Measurements from ENCODE around the gene CIB4.

CIB4 gene

DNA sequence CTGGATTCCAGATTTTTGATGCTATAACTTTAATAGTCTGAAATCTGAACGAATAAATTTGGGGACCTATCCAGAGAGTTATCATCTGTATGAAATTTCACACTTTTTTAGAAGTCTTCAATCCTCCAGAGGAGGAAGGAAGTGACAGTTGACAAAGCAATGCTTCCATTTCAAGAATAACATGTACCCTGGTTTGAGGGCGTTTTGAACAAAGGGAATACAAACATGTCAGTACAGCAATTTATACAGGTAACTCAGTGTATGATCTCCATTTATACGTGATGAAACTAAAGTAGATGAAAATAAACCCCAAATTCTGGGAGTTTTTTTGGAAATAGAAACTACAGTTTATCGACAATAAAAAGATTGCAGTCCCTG lies 42.2 kb downstream of the CIB4 start:
- H3K4ac ChIP-seq (ENCODE audit: low read depth in 1 of 2, low read length in 2 of 2): no peak overlapping the region
- DNase-seq: no peak
- H3K4me2 ChIP-seq (ENCODE audit: low read length, poor library complexity, severe bottlenecking): no peak overlapping the region
- H2BK12ac ChIP-seq (ENCODE audit: low read length in 2 of 2): no peak overlapping the region
- no peak overlapping the region for H2BK5ac ChIP-seq (ENCODE audit: low read depth, low read length, poor library complexity, severe bottlenecking)
- no peaks in the 10 kb centered on the region for H3K4me1 ChIP-seq (ENCODE audit: control insufficient read depth, insufficient read depth, low read depth, low read length)
- H3K27me3 ChIP-seq (ENCODE audit: control insufficient read depth in 1 of 2, insufficient read depth in 1 of 2, low read length in 2 of 2): peaks cover 42 to 74% of the 10 kb centered on the region in 2 experiments
- no peak overlapping the region for H2AK5ac ChIP-seq (ENCODE audit: low read length, severe bottlenecking)
- H3K79me1 ChIP-seq (replicated peaks; ENCODE audit: low read length, poor library complexity, severe bottlenecking): no peaks in the 10 kb centered on the region
- no peak overlapping the region for H2BK15ac ChIP-seq (ENCODE audit: low read depth, poor library complexity, severe bottlenecking)
- WGBS: 86% methylated on average over 1 of the region's 4 CpGs
- H2AFZ ChIP-seq (ENCODE audit: low read depth, low read length): no peak overlapping the region
- no peak overlapping the region for H3K4me3 ChIP-seq (ENCODE audit: insufficient read depth in 1 of 2, low read depth in 1 of 2, low read length in 2 of 2)
- no peak overlapping the region for H4K91ac ChIP-seq (ENCODE audit: low read length)
- H3K9me3 ChIP-seq (ENCODE audit: control insufficient read depth, low read length): no peaks in the 10 kb centered on the region
- H3K9ac ChIP-seq (ENCODE audit: low read length): no peak overlapping the region
- no peak overlapping the region for H2BK120ac ChIP-seq (ENCODE audit: low read depth, low read length)
- no peak overlapping the region for H3K23ac ChIP-seq (ENCODE audit: low read length in 2 of 2)
- H4K8ac ChIP-seq (ENCODE audit: low read length): no peak overlapping the region
- H3K27ac ChIP-seq (ENCODE audit: low read length, poor library complexity, severe bottlenecking): no peak overlapping the region
- no peaks in the 10 kb centered on the region for H3K36me3 ChIP-seq (ENCODE audit: control insufficient read depth in 1 of 2, insufficient read depth in 2 of 2, low read depth in 1 of 2, low read length in 2 of 2)
- H3K18ac ChIP-seq (ENCODE audit: low read depth in 1 of 2, low read length in 2 of 2): no peak overlapping the region
- H3K14ac ChIP-seq (ENCODE audit: low read length in 2 of 2): no peak overlapping the region

DNA sequence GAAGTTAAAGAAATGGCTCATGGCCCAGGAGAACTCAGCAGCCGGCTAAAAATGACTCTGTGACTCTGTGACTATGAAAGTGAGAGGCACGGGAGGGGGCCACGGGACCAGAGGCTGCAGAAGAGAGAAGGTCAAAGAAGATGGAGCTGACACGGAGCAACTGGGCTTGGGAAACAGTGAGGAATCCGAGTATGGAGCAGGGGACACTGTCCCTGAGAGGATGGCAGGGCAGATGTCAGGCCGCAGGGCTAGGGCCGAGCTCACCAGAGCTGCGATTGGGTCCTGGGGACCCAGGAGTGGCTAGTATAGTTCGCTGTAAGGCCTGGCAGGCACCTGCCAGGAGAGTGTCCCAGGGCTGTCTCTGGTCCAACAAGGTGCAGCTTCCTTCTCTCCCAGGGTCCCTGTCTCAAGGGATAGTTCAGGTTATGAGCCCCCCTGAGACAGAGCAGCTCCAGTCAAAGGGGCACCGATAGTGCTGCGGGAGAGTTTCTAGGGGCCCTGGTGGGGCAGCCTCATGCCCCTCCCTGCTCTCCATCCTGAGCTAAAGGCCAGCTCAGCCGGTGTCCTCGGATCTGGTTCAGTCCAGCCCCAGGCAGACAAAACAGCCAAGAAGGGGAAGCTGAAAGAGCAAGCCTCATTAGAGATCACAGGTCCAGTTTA lies 42.7 kb downstream of the CIB4 start:
- Histone ChIP-seq H2BK15ac (ENCODE audit: low read depth, poor library complexity, severe bottlenecking) (no peak overlapping the region), H4K8ac (ENCODE audit: low read length) (no peak overlapping the region), H3K4me2 (ENCODE audit: low read length, poor library complexity, severe bottlenecking) (no peak overlapping the region), H2AK5ac (ENCODE audit: low read length, severe bottlenecking) (no peak overlapping the region), H2BK12ac (ENCODE audit: low read length in 2 of 2) (no peak overlapping the region), H3K4ac (ENCODE audit: low read depth in 1 of 2, low read length in 2 of 2) (no peak overlapping the region), H3K18ac (ENCODE audit: low read depth in 1 of 2, low read length in 2 of 2) (no peak overlapping the region), H2BK5ac (ENCODE audit: low read depth, low read length, poor library complexity, severe bottlenecking) (no peak overlapping the region), H3K4me3 (ENCODE audit: insufficient read depth in 1 of 2, low read depth in 1 of 2, low read length in 2 of 2) (no peak overlapping the region), H2BK120ac (ENCODE audit: low read depth, low read length) (no peak overlapping the region), H3K14ac (ENCODE audit: low read length in 2 of 2) (no peak overlapping the region), H4K91ac (ENCODE audit: low read length) (no peak overlapping the region), H3K27me3 (ENCODE audit: control insufficient read depth in 1 of 2, insufficient read depth in 1 of 2, low read length in 2 of 2) (peaks cover 47 to 74% of the 10 kb centered on the region in 2 experiments), H3K36me3 (ENCODE audit: control insufficient read depth in 1 of 2, insufficient read depth in 2 of 2, low read depth in 1 of 2, low read length in 2 of 2) (no peaks in the 10 kb centered on the region), H3K23ac (ENCODE audit: low read length in 2 of 2) (no peak overlapping the region), H3K9ac (ENCODE audit: low read length) (no peak overlapping the region), H3K9me3 (ENCODE audit: control insufficient read depth, low read length) (no peaks in the 10 kb centered on the region), H3K27ac (ENCODE audit: low read length, poor library complexity, severe bottlenecking) (no peak overlapping the region), H3K4me1 (ENCODE audit: control insufficient read depth, insufficient read depth, low read depth, low read length) (no peaks in the 10 kb centered on the region), H3K79me1 (replicated peaks; ENCODE audit: low read length, poor library complexity, severe bottlenecking) (no peaks in the 10 kb centered on the region), H2AFZ (ENCODE audit: low read depth, low read length) (no peak overlapping the region)
- DNase-seq: no peak
- 75% methylated on average over 13 of the region's 13 CpGs for WGBS

DNA sequence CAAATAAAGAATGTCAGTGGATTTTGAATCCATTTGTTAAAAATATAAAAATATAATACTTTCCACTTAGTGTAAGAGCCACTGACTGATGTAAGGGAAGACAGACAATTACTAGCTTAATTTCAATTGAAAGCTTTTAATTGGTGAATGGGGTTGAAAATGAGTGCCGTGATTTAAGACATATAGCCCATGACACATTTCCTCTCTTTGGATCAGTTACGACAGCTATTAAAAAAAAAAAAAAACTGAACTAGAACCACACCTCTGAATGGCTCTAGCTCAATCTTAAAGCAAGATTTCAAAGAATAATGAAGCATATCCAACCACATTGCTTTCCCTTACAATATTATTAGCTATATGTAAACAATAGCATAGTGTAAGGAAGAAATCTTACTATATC lies 44.0 kb downstream of the CIB4 start:
- Histone ChIP-seq H4K91ac (ENCODE audit: low read length) (no peak overlapping the region), H2BK5ac (ENCODE audit: low read depth, low read length, poor library complexity, severe bottlenecking) (no peak overlapping the region), H3K27me3 (ENCODE audit: control insufficient read depth in 1 of 2, insufficient read depth in 1 of 2, low read length in 2 of 2) (peaks cover 48 to 75% of the 10 kb centered on the region in 2 experiments), H3K4me2 (ENCODE audit: low read length, poor library complexity, severe bottlenecking) (no peak overlapping the region), H3K4me3 (ENCODE audit: insufficient read depth in 1 of 2, low read depth in 1 of 2, low read length in 2 of 2) (no peak overlapping the region), H3K4me1 (ENCODE audit: control insufficient read depth, insufficient read depth, low read depth, low read length) (no peaks in the 10 kb centered on the region), H2BK15ac (ENCODE audit: low read depth, poor library complexity, severe bottlenecking) (no peak overlapping the region), H3K79me1 (replicated peaks; ENCODE audit: low read length, poor library complexity, severe bottlenecking) (no peaks in the 10 kb centered on the region), H2BK120ac (ENCODE audit: low read depth, low read length) (no peak overlapping the region), H4K8ac (ENCODE audit: low read length) (no peak overlapping the region), H2BK12ac (ENCODE audit: low read length in 2 of 2) (no peak overlapping the region), H3K36me3 (ENCODE audit: control insufficient read depth in 1 of 2, insufficient read depth in 2 of 2, low read depth in 1 of 2, low read length in 2 of 2) (no peaks in the 10 kb centered on the region), H3K23ac (ENCODE audit: low read length in 2 of 2) (no peak overlapping the region), H3K27ac (ENCODE audit: low read length, poor library complexity, severe bottlenecking) (no peak overlapping the region), H3K9ac (ENCODE audit: low read length) (no peak overlapping the region), H2AFZ (ENCODE audit: low read depth, low read length) (no peak overlapping the region), H3K4ac (ENCODE audit: low read depth in 1 of 2, low read length in 2 of 2) (no peak overlapping the region), H3K18ac (ENCODE audit: low read depth in 1 of 2, low read length in 2 of 2) (no peak overlapping the region), H2AK5ac (ENCODE audit: low read length, severe bottlenecking) (no peak overlapping the region), H3K9me3 (ENCODE audit: control insufficient read depth, low read length) (no peaks in the 10 kb centered on the region), H3K14ac (ENCODE audit: low read length in 2 of 2) (no peak overlapping the region)
- no peak for DNase-seq
- WGBS: 49% methylated on average over 2 of the region's 2 CpGs

DNA sequence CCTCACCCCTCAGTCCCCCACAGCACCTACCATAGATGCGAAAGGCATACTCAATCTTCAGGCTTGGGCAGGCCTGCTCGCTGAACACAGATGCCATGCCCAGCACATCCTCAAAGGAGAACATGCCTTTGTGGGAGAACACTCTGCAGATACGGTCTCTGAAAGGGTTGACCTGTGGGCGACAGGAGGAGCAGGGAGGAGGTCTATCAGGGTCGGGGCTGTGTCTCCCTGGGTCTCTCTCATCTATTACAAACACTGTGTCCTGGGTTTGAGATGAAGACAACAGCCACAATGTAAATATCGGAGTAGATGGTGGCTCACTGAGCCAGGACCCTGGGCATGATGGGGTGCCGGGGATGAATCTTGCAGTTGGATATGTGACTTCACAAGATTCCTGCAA lies 46.0 kb downstream of the CIB4 start:
- H4K8ac ChIP-seq (ENCODE audit: low read length): no peak overlapping the region
- WGBS: 86% methylated on average over 7 of the region's 7 CpGs

More for the DNA sequence above, 46.0 kb downstream of the CIB4 start:
- Histone ChIP-seq H4K91ac (ENCODE audit: low read length) (no peak overlapping the region), H3K9me3 (ENCODE audit: control insufficient read depth, low read length) (no peaks in the 10 kb centered on the region), H3K79me1 (replicated peaks; ENCODE audit: low read length, poor library complexity, severe bottlenecking) (no peaks in the 10 kb centered on the region), H3K27ac (ENCODE audit: low read length, poor library complexity, severe bottlenecking) (no peak overlapping the region), H3K4ac (ENCODE audit: low read depth in 1 of 2, low read length in 2 of 2) (no peak overlapping the region), H2BK15ac (ENCODE audit: low read depth, poor library complexity, severe bottlenecking) (no peak overlapping the region), H2AK5ac (ENCODE audit: low read length, severe bottlenecking) (no peak overlapping the region), H3K4me3 (ENCODE audit: insufficient read depth in 1 of 2, low read depth in 1 of 2, low read length in 2 of 2) (no peak overlapping the region), H3K23ac (ENCODE audit: low read length in 2 of 2) (peak overlapping the region in 1 of 2 experiments; percentile 56), H3K9ac (ENCODE audit: low read length) (no peak overlapping the region), H3K36me3 (ENCODE audit: control insufficient read depth in 1 of 2, insufficient read depth in 2 of 2, low read depth in 1 of 2, low read length in 2 of 2) (no peaks in the 10 kb centered on the region), H3K4me1 (ENCODE audit: control insufficient read depth, insufficient read depth, low read depth, low read length) (no peaks in the 10 kb centered on the region), H3K27me3 (ENCODE audit: control insufficient read depth in 1 of 2, insufficient read depth in 1 of 2, low read length in 2 of 2) (peaks cover 65 to 80% of the 10 kb centered on the region in 2 experiments), H3K4me2 (ENCODE audit: low read length, poor library complexity, severe bottlenecking) (no peak overlapping the region), H2BK12ac (ENCODE audit: low read length in 2 of 2) (no peak overlapping the region), H3K14ac (ENCODE audit: low read length in 2 of 2) (no peak overlapping the region), H2BK5ac (ENCODE audit: low read depth, low read length, poor library complexity, severe bottlenecking) (no peak overlapping the region), H2AFZ (ENCODE audit: low read depth, low read length) (no peak overlapping the region), H3K18ac (ENCODE audit: low read depth in 1 of 2, low read length in 2 of 2) (no peak overlapping the region), H2BK120ac (ENCODE audit: low read depth, low read length) (no peak overlapping the region)
- no peak for DNase-seq
